ENCODE results near the gene ATP1A2.

Gene ATP1A2

DNA sequence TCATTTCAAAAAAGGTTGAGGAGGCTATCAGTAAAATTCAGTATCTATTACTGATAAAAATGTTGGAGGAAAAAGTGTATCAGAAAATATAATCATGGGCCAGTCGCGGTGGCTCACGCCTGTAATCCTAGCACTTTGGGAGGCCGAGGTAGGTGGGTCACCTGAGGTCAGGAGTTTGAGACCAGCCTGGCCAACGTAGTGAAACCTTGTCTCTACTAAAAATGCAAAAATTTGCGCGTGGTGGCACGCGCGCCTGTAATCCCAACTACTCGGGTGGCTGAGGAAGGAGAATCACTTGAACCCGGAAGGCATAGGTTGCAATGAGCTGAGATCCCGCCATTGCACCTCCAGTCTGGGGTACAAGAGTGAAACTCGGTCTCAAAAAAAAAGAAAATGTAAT, 30.5 kb downstream of the ATP1A2 start:
- DNase-seq (ENCODE audit: low spot score) = no peak

DNA sequence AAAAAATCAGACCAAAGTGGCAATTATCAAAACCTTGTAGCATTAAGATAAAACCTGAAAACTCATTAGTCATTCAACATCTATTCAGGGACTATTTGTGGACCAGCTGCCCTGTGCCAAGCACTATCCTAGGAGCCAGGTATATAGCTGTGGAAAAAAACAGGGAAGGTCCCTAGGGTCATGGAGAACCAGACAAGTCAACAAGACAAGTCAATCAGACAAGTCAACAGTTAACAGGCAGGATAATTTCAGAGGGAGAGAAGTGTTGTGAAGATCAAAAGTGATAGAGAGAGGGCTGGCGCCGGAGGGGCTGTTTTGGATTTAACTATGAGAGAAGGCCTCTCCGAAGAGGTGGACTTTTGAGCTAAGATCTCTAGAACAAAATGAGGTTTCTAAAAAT, 32.6 kb downstream of the ATP1A2 start:
- no peak for DNase-seq (ENCODE audit: low spot score)

DNA sequence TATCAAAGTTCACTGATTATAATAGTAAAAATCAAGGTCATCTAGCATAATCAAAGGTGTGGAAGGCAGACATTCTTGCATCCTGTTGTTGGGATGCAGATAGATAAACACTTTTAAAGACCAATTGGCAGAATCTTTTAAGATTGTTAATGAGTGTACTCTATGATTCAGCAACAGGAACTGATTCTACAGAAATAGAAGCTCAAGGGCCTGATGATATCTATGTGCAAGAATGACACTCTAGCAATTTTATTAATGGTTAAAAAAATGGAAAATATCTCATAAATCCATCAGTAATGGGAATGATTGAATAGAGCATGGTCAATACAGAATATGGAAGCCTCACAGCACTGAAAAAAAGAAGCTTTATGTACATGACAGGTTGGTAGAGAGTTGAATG, 33.7 kb downstream of the ATP1A2 start:
- no peak for DNase-seq (ENCODE audit: low spot score)

DNA sequence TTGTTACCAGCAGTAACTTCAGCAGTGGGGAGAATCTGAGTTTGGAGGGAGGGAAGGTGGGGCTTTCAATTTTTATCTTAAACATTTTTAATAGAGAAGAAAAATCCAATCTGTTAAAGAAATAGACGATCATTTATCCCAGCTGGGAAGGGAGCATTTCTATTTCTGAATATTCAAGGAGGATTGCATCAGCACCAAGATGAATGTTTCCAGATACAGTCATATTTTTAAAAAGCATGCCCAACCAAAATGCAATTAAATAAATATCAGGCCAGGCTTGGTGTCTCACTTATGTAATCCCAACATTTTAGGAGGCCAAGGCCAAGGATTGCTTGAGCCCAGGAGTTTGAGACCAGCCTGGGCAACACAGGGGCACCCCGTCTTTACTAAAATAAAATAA, 34.2 kb downstream of the ATP1A2 start:
- no peak for DNase-seq (ENCODE audit: low spot score)

DNA sequence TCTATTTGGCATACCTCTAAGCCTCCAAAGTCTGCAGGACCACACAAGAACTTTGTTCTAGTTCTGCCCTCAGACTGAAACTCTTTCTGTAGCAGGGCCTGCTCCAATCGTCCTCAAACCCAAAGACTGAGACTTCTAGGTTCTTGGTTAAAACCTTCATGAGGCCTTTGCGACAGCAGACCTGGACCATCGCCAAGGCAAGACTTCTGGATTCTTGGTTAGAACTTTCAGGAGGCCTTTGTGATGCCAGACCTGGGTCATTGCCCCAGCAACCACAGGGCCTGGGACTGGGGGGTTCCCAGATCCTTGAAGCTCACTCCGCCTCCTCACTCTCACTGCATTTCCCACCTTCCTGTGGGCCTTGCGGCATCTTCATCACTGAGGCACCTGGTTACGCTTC, 35.7 kb downstream of the ATP1A2 start, which contains the start of gene ATP1A4:
Gene ATP1A4, plus strand, starts transcription at position 301 of the 400 bp plus-strand sequence. CDS start 438 bp downstream, outside the sequence.
- no peak for DNase-seq (ENCODE audit: low spot score)

DNA sequence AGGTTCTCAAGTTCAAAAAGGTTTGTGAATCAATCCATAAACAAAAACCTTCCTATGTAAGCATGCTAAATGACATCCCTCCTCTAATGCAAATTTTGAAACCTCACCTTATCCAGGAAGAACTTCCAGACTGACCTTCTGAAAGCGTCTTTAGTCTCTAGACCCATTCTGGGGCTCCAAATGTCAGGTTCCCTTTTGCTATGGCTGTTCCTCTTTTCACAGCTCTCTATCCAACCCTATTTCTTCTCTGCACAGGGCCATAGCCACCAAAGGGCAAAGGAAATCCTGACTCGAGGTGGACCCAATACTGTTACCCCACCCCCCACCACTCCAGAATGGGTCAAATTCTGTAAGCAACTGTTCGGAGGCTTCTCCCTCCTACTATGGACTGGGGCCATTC, 39.2 kb downstream of the ATP1A2 start:
- no peak for DNase-seq (ENCODE audit: low spot score)

DNA sequence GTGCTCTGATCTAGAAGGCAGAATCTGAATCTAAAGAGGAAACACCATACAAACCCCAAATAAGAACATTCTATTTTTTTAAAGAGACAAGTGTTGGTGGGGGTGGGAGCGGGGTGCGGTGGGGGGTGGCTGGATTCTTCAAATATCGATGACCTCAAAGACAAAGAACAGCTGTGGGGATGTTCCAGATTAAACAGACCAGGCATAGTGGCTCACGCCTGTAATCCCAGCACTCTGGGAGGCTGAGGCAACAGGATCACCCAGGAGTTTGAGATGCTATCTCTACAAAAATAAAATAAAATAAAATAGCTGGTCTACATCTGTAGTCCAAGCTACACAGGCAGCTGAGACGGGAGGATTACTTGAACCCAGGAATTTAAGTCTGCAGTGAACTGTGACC, 40.8 kb downstream of the ATP1A2 start:
- DNase-seq (ENCODE audit: low spot score) = no peak

DNA sequence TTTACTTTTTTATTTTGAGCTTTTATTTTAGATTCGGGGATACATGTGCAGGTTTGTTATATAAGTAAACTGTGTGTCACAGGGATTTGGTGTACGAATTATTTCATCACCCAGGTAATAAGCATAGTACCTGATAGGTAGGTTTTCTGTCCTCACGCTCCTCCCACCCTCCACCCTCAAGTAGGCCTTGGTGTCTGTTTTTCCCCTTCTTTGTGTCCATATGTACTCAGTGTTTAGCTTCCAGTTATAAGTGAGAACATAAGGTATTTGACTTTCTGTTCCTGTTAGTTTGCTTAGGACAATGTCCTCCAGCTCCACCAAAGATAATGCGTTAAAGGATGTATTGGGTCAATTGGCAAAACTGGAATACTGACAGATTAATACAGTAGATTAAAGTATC, 41.6 kb downstream of the ATP1A2 start:
- no peak for DNase-seq (ENCODE audit: low spot score)

DNA sequence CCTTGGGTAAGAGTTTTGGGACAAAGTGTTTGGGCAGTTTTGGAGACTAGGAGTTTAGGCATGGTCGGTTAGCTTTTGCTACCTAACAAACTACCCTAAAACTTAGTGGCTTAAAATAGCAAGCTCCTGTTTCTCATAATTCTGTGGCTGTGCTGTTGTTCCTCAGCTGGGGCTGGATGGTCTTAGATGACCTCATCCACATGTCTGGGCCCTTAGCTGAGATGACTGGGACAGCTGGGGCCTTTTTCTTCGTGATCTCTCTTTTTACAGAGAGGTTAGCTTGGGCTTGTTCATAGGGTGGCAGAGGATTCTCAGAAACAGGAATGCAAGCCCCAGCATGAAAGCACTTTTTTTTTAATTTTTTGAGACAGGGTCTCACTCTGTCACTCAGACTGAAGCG, 42.5 kb downstream of the ATP1A2 start:
- DNase-seq (ENCODE audit: low spot score) = no peak

DNA sequence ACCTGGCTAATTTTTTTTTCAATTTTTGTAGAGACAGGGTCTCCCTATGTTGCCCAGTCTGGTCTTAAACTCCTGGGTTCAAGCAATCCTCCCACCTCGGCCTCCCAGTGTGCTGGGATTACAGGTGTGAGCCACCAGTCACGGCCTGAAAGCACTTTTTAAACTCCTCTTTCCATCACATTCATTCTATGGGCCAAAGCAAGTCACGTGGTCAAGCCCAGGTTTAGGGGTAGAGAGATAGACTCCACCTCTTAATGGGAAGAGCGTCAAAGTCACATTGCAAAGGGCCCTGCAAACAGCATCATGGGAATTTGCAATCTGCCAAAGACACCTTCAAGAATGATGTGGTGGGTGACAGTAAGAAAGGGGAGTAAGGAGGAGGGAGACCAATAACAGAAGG, 43.0 kb downstream of the ATP1A2 start:
- no peak for DNase-seq (ENCODE audit: low spot score)

DNA sequence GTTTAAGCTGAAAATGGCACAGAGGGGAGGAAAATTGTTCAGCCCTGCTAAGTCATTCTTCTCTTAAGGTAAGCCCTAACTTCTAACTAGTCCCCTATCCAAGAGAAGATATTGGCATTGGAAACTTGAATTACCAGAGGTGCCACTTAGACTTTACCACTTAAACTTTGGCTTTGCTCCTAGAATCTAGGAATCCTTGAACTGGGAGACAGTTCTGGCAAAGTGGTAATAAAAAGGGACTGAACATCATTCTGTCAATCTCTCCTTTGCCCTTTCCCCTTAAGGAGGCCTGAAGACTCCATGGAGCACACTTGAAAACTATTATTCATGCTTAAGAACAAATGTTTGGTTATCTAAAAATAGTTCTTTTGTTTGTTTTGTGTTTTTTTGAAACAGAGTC, 44.3 kb downstream of the ATP1A2 start:
- no peak for DNase-seq (ENCODE audit: low spot score)

DNA sequence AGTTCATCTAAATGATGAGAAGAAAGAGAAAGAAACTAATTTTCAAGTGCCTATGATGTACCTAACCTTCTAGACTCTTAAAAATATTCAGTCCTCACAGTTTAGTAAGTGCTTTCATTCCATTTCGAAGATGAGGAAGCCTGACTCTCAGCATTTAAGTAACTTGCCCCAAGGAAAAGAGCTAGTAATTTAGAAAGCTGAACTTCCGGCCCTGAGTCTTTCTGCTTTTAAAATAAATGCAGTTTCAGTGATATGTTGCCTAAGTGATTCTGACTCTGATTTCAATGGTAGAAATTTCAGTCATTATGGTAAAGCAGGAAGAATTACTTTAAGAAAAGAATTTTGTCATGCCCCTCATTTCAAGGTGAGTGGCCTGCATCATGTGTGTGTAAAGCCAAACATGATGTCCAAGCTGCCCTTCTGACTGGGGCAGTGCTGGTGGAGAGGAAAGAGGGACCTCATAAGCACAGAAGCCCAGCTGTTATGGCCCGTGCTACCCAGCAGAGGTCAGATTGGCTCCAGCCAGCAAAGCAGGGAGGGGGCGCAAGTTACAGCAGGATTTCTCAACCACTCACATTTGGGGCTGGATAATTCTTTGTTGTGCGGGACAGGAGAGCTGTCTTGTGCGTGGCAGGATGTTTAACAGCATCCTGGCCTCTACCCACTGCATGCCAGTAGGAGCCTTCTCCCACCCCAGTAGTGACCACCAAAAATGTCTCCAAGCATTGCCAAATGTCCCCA, 46.6 kb downstream of the ATP1A2 start:
- peak; percentile 56 for DNase-seq (ENCODE audit: low spot score)

DNA sequence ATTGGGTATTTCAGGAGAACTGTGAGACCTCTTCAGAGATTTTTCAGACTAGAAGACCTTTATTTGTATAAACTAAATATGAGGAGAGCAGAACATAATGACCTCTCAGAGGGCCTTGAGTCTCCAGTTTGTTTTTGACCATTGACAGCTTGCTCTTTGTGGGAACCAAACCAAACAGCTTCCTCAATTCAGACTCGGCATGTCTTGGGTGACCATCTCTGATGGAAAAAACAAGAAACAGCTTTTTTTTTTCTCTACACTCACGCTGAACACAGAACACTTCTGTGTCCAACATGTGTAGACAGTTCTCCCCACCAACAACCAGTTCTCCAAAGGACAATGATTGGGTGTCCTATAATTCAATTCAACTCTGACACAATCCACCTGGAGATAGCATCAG, 47.4 kb downstream of the ATP1A2 start:
- peak; percentile 54 for DNase-seq (ENCODE audit: low spot score)

DNA sequence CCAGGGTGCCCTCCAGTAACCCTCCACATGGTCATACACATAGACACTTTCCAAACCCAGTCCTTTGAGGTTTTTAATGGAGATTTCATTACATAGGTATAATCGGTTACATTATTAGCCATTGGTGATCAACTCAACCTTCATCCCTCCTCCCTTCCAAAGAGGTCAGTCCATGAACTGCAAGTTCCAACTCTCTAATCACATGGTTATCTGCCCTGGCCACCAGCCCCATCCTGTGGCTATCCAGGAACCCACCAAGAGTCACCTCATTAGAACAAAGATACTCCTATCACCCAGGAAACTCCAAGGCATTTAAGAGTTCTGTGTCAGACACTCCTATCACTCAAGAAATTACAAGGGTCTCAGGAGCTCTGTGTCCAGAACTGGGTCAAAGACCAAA, 48.1 kb downstream of the ATP1A2 start:
- no peak for DNase-seq (ENCODE audit: low spot score)

DNA sequence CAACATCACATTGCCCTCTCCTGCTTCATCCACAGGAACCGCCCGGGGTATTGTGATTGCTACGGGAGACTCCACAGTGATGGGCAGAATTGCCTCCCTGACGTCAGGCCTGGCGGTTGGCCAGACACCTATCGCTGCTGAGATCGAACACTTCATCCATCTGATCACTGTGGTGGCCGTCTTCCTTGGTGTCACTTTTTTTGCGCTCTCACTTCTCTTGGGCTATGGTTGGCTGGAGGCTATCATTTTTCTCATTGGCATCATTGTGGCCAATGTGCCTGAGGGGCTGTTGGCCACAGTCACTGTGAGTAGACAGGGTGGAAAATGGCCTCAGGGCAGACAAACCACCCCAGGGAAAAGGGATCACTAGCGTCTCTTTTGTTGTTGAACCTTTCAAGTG, 48.6 kb downstream of the ATP1A2 start:
- DNase-seq (ENCODE audit: low spot score) = no peak

DNA sequence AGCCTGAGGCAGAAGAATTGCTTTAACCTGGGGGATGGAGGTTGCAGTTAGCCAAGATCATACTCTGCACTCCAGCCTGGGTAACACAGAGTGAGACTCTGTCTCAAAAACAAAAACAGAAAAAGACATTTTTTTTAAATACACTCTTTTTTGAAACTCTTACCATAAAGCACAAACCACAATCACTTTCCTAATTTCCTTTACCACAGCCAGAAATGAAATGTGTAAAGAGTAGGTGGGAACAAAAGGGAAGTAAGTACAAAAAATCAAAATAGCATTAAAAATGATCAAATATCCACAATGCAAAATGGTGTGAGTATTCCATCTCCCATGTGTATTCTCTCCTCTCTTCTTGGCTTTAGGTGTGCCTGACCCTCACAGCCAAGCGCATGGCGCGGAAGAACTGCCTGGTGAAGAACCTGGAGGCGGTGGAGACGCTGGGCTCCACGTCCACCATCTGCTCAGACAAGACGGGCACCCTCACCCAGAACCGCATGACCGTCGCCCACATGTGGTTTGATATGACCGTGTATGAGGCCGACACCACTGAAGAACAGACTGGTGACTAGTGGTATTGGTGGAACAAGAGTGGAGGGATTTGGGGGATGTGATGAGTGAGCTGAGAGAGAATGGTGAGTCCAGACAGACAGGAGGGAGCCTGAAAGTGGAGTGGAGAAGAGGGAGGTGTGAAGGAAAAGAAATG, 50.8 kb downstream of the ATP1A2 start:
- DNase-seq (ENCODE audit: low spot score) = no peak

DNA sequence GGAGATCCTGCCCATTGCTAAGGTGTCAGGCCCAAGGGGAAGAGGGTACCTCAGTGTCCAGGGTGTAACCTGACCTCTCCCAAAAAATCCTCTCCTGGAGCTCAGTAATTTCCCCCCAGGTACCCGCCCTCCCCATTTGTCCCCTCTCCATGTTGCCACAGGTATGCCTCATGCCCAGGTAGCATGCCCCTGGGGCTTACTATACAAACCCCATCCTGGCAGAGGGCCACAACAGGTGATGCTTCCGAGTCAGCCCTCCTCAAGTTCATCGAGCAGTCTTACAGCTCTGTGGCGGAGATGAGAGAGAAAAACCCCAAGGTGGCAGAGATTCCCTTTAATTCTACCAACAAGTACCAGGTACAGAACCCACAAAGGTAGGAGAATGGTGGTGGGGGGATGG, 51.5 kb downstream of the ATP1A2 start:
- DNase-seq (ENCODE audit: low spot score) = no peak

DNA sequence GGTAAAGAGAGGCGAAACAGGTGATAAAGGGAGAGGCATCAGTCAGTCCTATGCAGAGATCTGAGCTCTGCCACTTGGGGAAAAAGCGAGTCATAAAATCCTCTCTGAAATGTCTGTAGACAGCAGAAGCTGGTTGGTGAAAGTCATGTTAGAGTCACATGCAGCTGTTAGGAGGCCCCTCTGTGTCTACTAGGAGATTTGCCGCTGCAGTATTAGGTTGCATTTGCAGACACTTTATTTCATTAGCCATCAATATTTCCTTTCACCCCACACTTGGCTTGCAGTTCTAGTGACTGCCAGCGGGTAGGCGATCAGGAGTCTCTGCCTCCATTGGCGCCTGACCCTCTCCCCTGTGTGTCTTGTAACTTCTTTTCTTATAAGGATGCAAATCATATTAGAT, 52.0 kb downstream of the ATP1A2 start:
- DNase-seq (ENCODE audit: low spot score) = no peak

DNA sequence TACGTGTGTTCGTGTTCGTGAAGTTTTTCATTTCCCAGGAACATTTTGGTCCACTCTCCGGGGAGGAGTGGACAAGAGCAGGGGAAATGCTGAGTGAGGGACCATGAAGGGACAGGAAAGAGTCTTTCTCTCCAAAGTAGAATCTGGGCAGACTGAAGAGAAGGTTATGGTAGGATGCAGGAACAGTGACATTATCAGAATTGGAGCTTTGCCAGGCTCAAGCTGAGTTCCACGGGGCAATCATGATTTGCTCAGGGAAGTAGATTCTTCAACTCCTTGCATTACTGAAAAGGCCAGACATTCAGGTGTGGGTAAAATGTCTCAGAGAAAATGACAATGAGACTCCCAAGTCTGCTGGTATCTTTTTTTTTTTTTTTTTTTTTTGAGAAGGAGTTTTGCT, 52.5 kb downstream of the ATP1A2 start:
- no peak for DNase-seq (ENCODE audit: low spot score)

DNA sequence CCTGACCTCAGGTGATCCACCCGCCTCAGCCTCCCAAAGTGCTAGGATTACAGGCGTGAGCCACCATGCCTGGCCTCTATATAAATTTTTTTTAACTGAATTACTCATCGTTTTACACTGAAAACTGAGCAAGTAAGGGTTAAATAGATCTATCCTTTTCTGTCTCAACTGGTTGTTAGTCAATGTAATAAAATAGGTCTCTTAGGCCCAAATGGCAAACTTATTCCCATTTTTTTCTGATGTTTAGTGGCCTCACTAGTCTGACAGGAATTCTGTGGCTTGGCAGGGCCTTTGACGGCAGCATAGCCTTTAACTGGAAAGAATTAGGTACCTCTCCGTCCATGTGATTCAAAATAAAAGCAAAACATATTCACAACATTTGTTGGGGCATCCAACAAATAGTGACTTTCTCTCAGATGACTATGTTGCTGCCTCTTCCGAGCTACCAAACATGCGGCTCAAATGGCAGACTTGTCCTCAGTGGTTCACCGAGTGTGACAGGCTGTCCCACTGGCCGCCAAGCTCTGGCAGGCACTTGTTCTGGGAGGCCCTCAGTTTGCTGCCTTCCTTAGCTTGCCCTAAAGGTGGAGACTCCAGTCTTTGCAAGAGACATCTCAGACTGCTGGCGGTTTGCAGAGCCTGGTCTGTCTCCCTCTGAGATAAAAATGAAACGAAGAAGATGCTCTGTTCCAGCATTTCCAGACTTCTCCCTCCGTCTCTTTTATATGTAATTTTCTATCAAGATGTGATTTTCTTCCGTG, 53.2 kb downstream of the ATP1A2 start:
- no peak for DNase-seq (ENCODE audit: low spot score)

DNA sequence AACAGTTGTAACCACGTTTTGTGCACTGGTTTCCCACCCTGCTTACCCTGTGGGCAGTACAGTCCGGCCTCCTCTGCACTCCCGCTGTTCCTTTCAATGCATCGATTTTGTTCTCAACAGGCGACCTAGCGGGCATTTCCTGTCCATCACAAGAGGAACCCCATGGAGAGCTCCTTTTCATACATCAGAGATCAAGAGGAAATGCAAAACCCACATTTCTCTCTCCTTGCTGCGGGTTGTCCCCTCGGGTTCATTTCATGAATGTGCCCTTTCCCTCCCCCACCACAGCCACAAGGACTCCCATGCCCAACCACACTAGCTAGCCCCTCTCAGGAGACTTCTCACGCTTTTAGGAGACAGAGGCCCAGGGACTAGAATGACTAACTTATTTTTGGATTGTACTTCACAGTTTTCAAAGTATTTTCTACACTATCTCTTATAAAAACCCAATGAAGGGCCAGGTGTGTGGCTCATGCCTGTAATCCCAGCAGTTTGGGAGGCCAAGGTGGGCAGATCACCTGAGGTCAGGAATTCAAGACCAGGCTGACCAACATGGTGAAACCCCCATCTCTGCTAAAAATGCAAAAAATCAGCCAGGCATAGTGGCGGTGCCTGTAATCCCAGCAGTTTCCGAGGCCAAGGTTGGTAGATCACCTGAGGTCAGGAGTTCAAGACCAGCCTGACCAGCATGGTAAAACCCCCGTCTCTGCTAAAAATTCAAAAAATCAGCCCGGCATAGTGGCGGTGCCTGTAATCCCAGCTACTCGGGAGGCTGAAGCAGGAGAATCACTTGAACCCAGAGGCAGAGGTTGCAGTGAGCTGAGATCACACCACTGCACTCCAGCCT, 54.2 kb downstream of the ATP1A2 start:
- DNase-seq (ENCODE audit: low spot score) = no peak

DNA sequence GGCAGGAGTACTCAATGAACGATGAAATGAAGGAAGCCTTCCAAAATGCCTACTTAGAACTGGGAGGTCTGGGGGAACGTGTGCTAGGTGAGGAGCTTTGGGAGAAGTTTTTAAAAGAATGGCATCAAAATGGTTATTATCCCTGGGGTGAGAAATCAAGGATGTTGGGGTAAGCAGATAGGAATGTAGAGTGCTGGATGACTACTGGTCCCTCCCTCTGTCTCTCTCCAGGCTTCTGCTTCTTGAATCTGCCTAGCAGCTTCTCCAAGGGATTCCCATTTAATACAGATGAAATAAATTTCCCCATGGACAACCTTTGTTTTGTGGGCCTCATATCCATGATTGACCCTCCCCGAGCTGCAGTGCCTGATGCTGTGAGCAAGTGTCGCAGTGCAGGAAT, 55.8 kb downstream of the ATP1A2 start:
- no peak for DNase-seq (ENCODE audit: low spot score)

Data from pons (tissue), 1 donor.